ENCODE measurements around the gene DUSP2. TPM values are rescaled to one million over a fixed set of nuclear protein-coding genes. Genes with fewer than 3 reads are reported as not detected.
A peak's percentile ranks its signal among the peaks of the same experiment; 100 is the strongest.

DUSP2 gene
- total RNA-seq, 2 experiments from 2014 or later: 47.7 to 50.2 TPM

- Mint-ChIP-seq H3K9me3 (peaks cover 3% of the 10 kb centered on the region), H3K4me3 (no peak overlapping the region), H3K27me3 (peaks cover 6% of the 10 kb centered on the region), H3K36me3 (peaks cover 9% of the 10 kb centered on the region), H3K4me1 (peaks cover 56% of the 10 kb centered on the region), H3K27ac (peak overlapping the region; percentile 80)
- DNase-seq (no peak), ATAC-seq (ENCODE audit: low read depth) (no peak)
- POLR2A ChIA-PET: interaction anchor here (4.4 kb wide), 1 partner anchor 13 kb away, joined by 51 read pairs; the partner anchor contains the start of gene DUSP2
Measured at GRCh38 chr2:96158554-96158940, 13.3 kb upstream of the DUSP2 start.

- H3K4me1 Mint-ChIP-seq: peaks cover 57% of the 10 kb centered on the region
- H3K27me3 Mint-ChIP-seq: peaks cover 6% of the 10 kb centered on the region
- ATAC-seq (ENCODE audit: low read depth) (peak; percentile 79), DNase-seq (peak; percentile 71)
- peak overlapping the region; percentile 80 for H3K27ac Mint-ChIP-seq
- H3K36me3 Mint-ChIP-seq: peaks cover 9% of the 10 kb centered on the region
- peaks cover 3% of the 10 kb centered on the region for H3K9me3 Mint-ChIP-seq
- peak overlapping the region; percentile 59 for H3K4me3 Mint-ChIP-seq
- POLR2A ChIA-PET: interaction anchor here (4.4 kb wide), 1 partner anchor 12 kb away, joined by 51 read pairs; the partner anchor contains the start of gene DUSP2
Measured at GRCh38 chr2:96157649-96158553, 12.7 kb upstream of the DUSP2 start.

GRCh38 chr2:96156926-96157648, 11.8 kb upstream of the DUSP2 start:
- peak overlapping the region; percentile 59 for H3K4me3 Mint-ChIP-seq
- peaks cover 6% of the 10 kb centered on the region for H3K27me3 Mint-ChIP-seq
- DNase-seq (no peak), ATAC-seq (ENCODE audit: low read depth) (no peak)
- H3K27ac Mint-ChIP-seq: peak overlapping the region; percentile 80
- POLR2A ChIA-PET: interaction anchor here (4.4 kb wide), 1 partner anchor 11 kb away, joined by 51 read pairs; the partner anchor contains the start of gene DUSP2
- H3K4me1 Mint-ChIP-seq: peaks cover 54% of the 10 kb centered on the region
- peaks cover 9% of the 10 kb centered on the region for H3K36me3 Mint-ChIP-seq
- peaks cover 3% of the 10 kb centered on the region for H3K9me3 Mint-ChIP-seq

- POLR2A ChIA-PET: interaction anchor here (4.4 kb wide), 1 partner anchor 11 kb away, joined by 51 read pairs; the partner anchor contains the start of gene DUSP2
- no peak overlapping the region for H3K4me3 Mint-ChIP-seq
Measured at GRCh38 chr2:96156011-96156820, 11.0 kb upstream of the DUSP2 start.

GRCh38 chr2:96154506-96155380, 9.5 kb upstream of the DUSP2 start:
- Mint-ChIP-seq H3K4me1 (peaks cover 60% of the 10 kb centered on the region), H3K27me3 (peaks cover 6% of the 10 kb centered on the region), H3K36me3 (peaks cover 2% of the 10 kb centered on the region), H3K27ac (no peak overlapping the region), H3K4me3 (no peak overlapping the region), H3K9me3 (no peaks in the 10 kb centered on the region)
- ATAC-seq (ENCODE audit: low read depth): no peak
- no peak for DNase-seq
- POLR2A ChIA-PET: no interaction called here

More at GRCh38 chr2:96156011-96156820, 11.0 kb upstream of the DUSP2 start:
- DNase-seq: no peak
- Mint-ChIP-seq H3K9me3 (peaks cover 3% of the 10 kb centered on the region), H3K27me3 (peaks cover 6% of the 10 kb centered on the region), H3K27ac (peak overlapping the region; percentile 75), H3K4me1 (peaks cover 59% of the 10 kb centered on the region), H3K36me3 (peaks cover 9% of the 10 kb centered on the region)
- peak; percentile 37 for ATAC-seq (ENCODE audit: low read depth)

- Mint-ChIP-seq H3K4me3 (no peak overlapping the region), H3K27ac (no peak overlapping the region), H3K27me3 (peaks cover 6% of the 10 kb centered on the region), H3K36me3 (no peaks in the 10 kb centered on the region), H3K4me1 (peaks cover 56% of the 10 kb centered on the region), H3K9me3 (no peaks in the 10 kb centered on the region)
- peak; percentile 33 for DNase-seq
- no peak for ATAC-seq (ENCODE audit: low read depth)
- POLR2A ChIA-PET: no interaction called here
Measured at GRCh38 chr2:96153991-96154431, 8.8 kb upstream of the DUSP2 start.

- POLR2A ChIA-PET: interaction anchor here (3.8 kb wide), 1 partner anchor 11 kb away, joined by 15 read pairs; no protein-coding TSS in a partner anchor
- DNase-seq (no peak), ATAC-seq (ENCODE audit: low read depth) (no peak)
- Mint-ChIP-seq H3K27ac (peak overlapping the region; percentile 38), H3K27me3 (peaks cover 6% of the 10 kb centered on the region), H3K4me1 (peaks cover 59% of the 10 kb centered on the region), H3K36me3 (no peaks in the 10 kb centered on the region), H3K4me3 (no peak overlapping the region), H3K9me3 (no peaks in the 10 kb centered on the region)
Measured at GRCh38 chr2:96153291-96153713, 8.1 kb upstream of the DUSP2 start.

- peak overlapping the region; percentile 54 for H3K27ac Mint-ChIP-seq
- H3K9me3 Mint-ChIP-seq: no peaks in the 10 kb centered on the region
- ATAC-seq (ENCODE audit: low read depth): no peak
- H3K36me3 Mint-ChIP-seq: no peaks in the 10 kb centered on the region
- H3K4me1 Mint-ChIP-seq: peaks cover 58% of the 10 kb centered on the region
- H3K4me3 Mint-ChIP-seq: no peak overlapping the region
- DNase-seq: no peak
- POLR2A ChIA-PET: interaction anchor here (3.8 kb wide), 1 partner anchor 11 kb away, joined by 15 read pairs; no protein-coding TSS in a partner anchor
- peaks cover 6% of the 10 kb centered on the region for H3K27me3 Mint-ChIP-seq
Measured at GRCh38 chr2:96152304-96153161, 7.3 kb upstream of the DUSP2 start.

GRCh38 chr2:96151595-96152303, 6.5 kb upstream of the DUSP2 start:
- DNase-seq (no peak), ATAC-seq (ENCODE audit: low read depth) (no peak)
- Mint-ChIP-seq H3K27ac (peak overlapping the region; percentile 36), H3K4me3 (no peak overlapping the region), H3K9me3 (no peaks in the 10 kb centered on the region), H3K27me3 (peaks cover 6% of the 10 kb centered on the region), H3K36me3 (no peaks in the 10 kb centered on the region), H3K4me1 (peaks cover 58% of the 10 kb centered on the region)
- POLR2A ChIA-PET: interaction anchor here (0.7 to 3.8 kb wide), 2 partner anchors 12 to 1847 kb away, joined by 4 to 15 read pairs; no protein-coding TSS in a partner anchor

- POLR2A ChIA-PET: interaction anchor here (0.7 to 3.8 kb wide), 2 partner anchors 13 to 1848 kb away, joined by 4 to 15 read pairs; no protein-coding TSS in a partner anchor
- Mint-ChIP-seq H3K36me3 (no peaks in the 10 kb centered on the region), H3K27ac (peak overlapping the region; percentile 36), H3K4me3 (no peak overlapping the region), H3K4me1 (peaks cover 56% of the 10 kb centered on the region), H3K9me3 (no peaks in the 10 kb centered on the region), H3K27me3 (peaks cover 4% of the 10 kb centered on the region)
- DNase-seq: no peak
- no peak for ATAC-seq (ENCODE audit: low read depth)
Measured at GRCh38 chr2:96150791-96151594, 5.8 kb upstream of the DUSP2 start.
